H9 (cell line): ENCODE data around the gene IFNA6. TPM values are rescaled to one million over a fixed set of nuclear protein-coding genes. Genes with fewer than 3 reads are reported as not detected.

Experiments
- DNase-seq: peaks from one replicate; pipeline ENCODE4 v3.0.0-alpha.2; 2017
- H2AFZ ChIP-seq: one replicate; pipeline ENCODE4 v1.6.1; 2013; ENCODE audit warnings: mild to moderate bottlenecking, low read length, control low read depth, moderate library complexity
- H2AK5ac ChIP-seq: 2 replicates; pipeline ENCODE4 v1.6.1; 2013; ENCODE audit warnings: low read length, control low read depth, mixed read lengths; ENCODE audit not compliant: insufficient read length
- H2BK120ac ChIP-seq: one replicate; pipeline ENCODE4 v1.6.1; 2013; ENCODE audit warnings: low read depth, mild to moderate bottlenecking, low read length, control low read depth, inconsistent platforms; ENCODE audit not compliant: poor library complexity, severe bottlenecking
- H2BK12ac ChIP-seq: 2 replicates; pipeline ENCODE4 v1.6.1; 2013; ENCODE audit warnings: low read length, control low read depth, mixed read lengths, low read depth; ENCODE audit not compliant: insufficient read length
- H2BK15ac ChIP-seq: 2 replicates; pipeline ENCODE4 v1.6.1; 2013; ENCODE audit warnings: low read depth, low read length, control low read depth
- H2BK20ac ChIP-seq: one replicate; pipeline ENCODE4 v1.6.1; 2013; ENCODE audit warnings: low read depth, mild to moderate bottlenecking, low read length, control low read depth, inconsistent platforms; ENCODE audit not compliant: poor library complexity, severe bottlenecking
- H2BK5ac ChIP-seq: 2 replicates; pipeline ENCODE4 v1.6.1; 2013; ENCODE audit warnings: low read length, control low read depth, mixed read lengths; ENCODE audit not compliant: insufficient read length
- H3K14ac ChIP-seq: 2 replicates; pipeline ENCODE4 v1.6.1; 2013; ENCODE audit warnings: low read length, control low read depth; ENCODE audit not compliant: insufficient read depth
- H3K18ac ChIP-seq: 2 replicates; pipeline ENCODE4 v1.6.1; 2013; ENCODE audit warnings: low read depth, mild to moderate bottlenecking, mixed read lengths, low read length, control low read depth; ENCODE audit not compliant: insufficient read length
- H3K23ac ChIP-seq: 2 replicates; pipeline ENCODE4 v1.6.1; 2013; ENCODE audit warnings: low read length, control low read depth, mixed read lengths, low read depth; ENCODE audit not compliant: insufficient read length
- H3K23me2 ChIP-seq: 2 replicates; pipeline ENCODE4 v1.6.1; 2013; ENCODE audit warnings: low read depth, mild to moderate bottlenecking, mixed read lengths, low read length, control low read depth; ENCODE audit not compliant: insufficient read length, poor library complexity, severe bottlenecking
- H3K27ac ChIP-seq: 2 replicates; pipeline ENCODE4 v1.5.1; 2013; ENCODE audit warnings: low read length, control low read depth, mixed read lengths, low read depth; ENCODE audit not compliant: insufficient read length
- H3K27me3 ChIP-seq: 2 replicates; pipeline ENCODE4 v1.6.1; 2013; ENCODE audit warnings: low read length, control low read depth, inconsistent platforms; ENCODE audit not compliant: insufficient read depth
- H3K4ac ChIP-seq: 2 replicates; pipeline ENCODE4 v1.6.1; 2013; ENCODE audit warnings: low read depth, mild to moderate bottlenecking, control low read depth, inconsistent platforms, low read length, moderate library complexity
- H3K4me1 ChIP-seq: 2 replicates; pipeline ENCODE4 v1.6.1; 2013; ENCODE audit warnings: low read length, control low read depth, inconsistent platforms; ENCODE audit not compliant: insufficient read depth
- H3K4me2 ChIP-seq: 2 replicates; pipeline ENCODE4 v1.6.1; 2013; ENCODE audit warnings: low read length, control low read depth, mixed read lengths; ENCODE audit not compliant: insufficient read length, insufficient read depth
- H3K56ac ChIP-seq: 2 replicates; pipeline ENCODE4 v1.6.1; 2013; ENCODE audit warnings: low read depth, mild to moderate bottlenecking, mixed read lengths, low read length, control low read depth; ENCODE audit not compliant: insufficient read length
- H3K79me1 ChIP-seq: 2 replicates; pipeline ENCODE4 v1.6.1; 2013; ENCODE audit warnings: low read depth, mild to moderate bottlenecking, moderate library complexity, low read length, control low read depth, inconsistent platforms; ENCODE audit not compliant: insufficient read depth, poor library complexity, severe bottlenecking
- H3K79me2 ChIP-seq: 2 replicates; pipeline ENCODE4 v1.6.1; 2013; ENCODE audit warnings: low read length, control low read depth, inconsistent platforms; ENCODE audit not compliant: insufficient read depth
- H3K9ac ChIP-seq: 2 replicates; pipeline ENCODE4 v1.6.1; 2013; ENCODE audit warnings: low read length, control low read depth, mixed read lengths; ENCODE audit not compliant: insufficient read length; ENCODE audit errors: extremely low read depth
- H3K9me3 ChIP-seq: one replicate; pipeline ENCODE4 v1.6.1; 2013; ENCODE audit warnings: low read depth, low read length, inconsistent platforms; ENCODE audit not compliant: control insufficient read depth
- H3T11ph ChIP-seq: one replicate; pipeline ENCODE4 v1.6.1; 2013; ENCODE audit warnings: mild to moderate bottlenecking, low read length, control low read depth, inconsistent platforms
- H4K20me1 ChIP-seq: one replicate; pipeline ENCODE4 v1.6.1; 2013; ENCODE audit not compliant: control insufficient read depth, insufficient read length, insufficient read depth
- H4K5ac ChIP-seq: 2 replicates; pipeline ENCODE4 v1.6.1; 2013; ENCODE audit warnings: low read depth, mild to moderate bottlenecking, mixed read lengths, low read length, control low read depth; ENCODE audit not compliant: insufficient read length
- H4K8ac ChIP-seq: replicated peaks from 2 replicates; pipeline ENCODE4 v1.6.1; 2013; ENCODE audit warnings: low read length, control low read depth, mixed read lengths, low read depth; ENCODE audit not compliant: insufficient read length
- H4K91ac ChIP-seq: 2 replicates; pipeline ENCODE4 v1.6.1; 2013; ENCODE audit warnings: low read depth, mild to moderate bottlenecking, moderate library complexity, mixed read lengths, low read length, control low read depth; ENCODE audit not compliant: insufficient read length
- H3K27ac Mint-ChIP-seq, 3 experiments: 2 replicates in 2 of 3; 3 replicates in 1 of 3; pipeline ENCODE4 v1.8.0; 2020 to 2021; ENCODE audit warnings: mixed read lengths in 3 of 3, mild to moderate bottlenecking in 1 of 3, moderate library complexity in 1 of 3
- H3K27me3 Mint-ChIP-seq: 2 replicates; pipeline ENCODE4 v1.8.0; 2021; ENCODE audit warnings: low read depth, mild to moderate bottlenecking, moderate library complexity, mixed read lengths
- H3K36me3 Mint-ChIP-seq, 3 experiments: 2 replicates in 2 of 3; 3 replicates in 1 of 3; pipeline ENCODE4 v1.8.0; 2020 to 2021; ENCODE audit warnings: low read depth in 3 of 3, mixed read lengths in 3 of 3; ENCODE audit not compliant: insufficient read depth in 1 of 3
- H3K4me1 Mint-ChIP-seq, 2 experiments: 2 replicates each; pipeline ENCODE4 v1.8.0; 2020; ENCODE audit warnings: mixed read lengths in 2 of 2
- H3K4me3 Mint-ChIP-seq, 2 experiments: 2 replicates in 1 of 2; 3 replicates in 1 of 2; pipeline ENCODE4 v1.8.0; 2020 to 2021; ENCODE audit warnings: mild to moderate bottlenecking in 2 of 2, mixed read lengths in 2 of 2, moderate library complexity in 1 of 2
- H3K9me3 Mint-ChIP-seq, 2 experiments: 2 replicates in 1 of 2; 3 replicates in 1 of 2; pipeline ENCODE4 v1.8.0; 2020; ENCODE audit warnings: mild to moderate bottlenecking in 2 of 2, mixed read lengths in 2 of 2, moderate library complexity in 1 of 2
- WGBS: extraction: QIAGEN DNeasy Blood & Tissue Kit; methylation state at CpG from one replicate; pipeline ENCODE4 v1.1.7; 2013; ENCODE audit warnings: missing lambda C conversion rate, low lambda C conversion rate, mixed read lengths; ENCODE audit not compliant: insufficient read length; ENCODE audit errors: extremely low coverage; 5-methylcytosine and 5-hydroxymethylcytosine counted together
- total RNA-seq: library from RNA; stranded (reverse); gene quantifications from 2 replicates; pipeline ENCODE4 v1.2.1, GENCODE V29; 2021
- TF ChIP-seq, protein P1 (sequence below): fragments of 200-600 bp; sonication (generic); conservative IDR thresholded peaks from 3 replicates; pipeline ENCODE4 v1.8.0; 2021; ENCODE audit warnings: antibody characterized with exemption, mild to moderate bottlenecking

The IFNA6 gene
- total RNA-seq, 1 experiment from 2014 or later, result not detected

DNA sequence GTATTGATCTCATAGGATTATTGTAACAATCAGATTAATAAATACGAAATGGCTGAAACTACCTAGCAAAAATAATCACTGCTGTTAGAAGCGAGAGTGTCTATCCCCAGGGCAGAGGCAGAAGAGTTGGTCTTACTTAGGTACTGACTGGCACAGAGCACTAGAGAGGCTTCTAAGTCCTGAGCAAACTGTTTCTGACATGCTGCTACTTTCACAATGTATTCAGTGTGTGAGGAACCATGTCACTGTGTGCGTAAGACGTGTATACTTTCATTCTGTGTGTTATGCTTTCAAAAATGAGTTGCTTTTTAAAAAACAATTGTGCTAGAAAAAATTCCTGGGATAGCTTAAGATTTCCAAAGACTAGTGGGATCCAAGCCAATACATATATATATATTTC lies 10.0 kb downstream of the IFNA6 start:
- Mint-ChIP-seq H3K36me3 (no peaks in the 10 kb centered on the region; a peak in 1 of 7 replicates), H3K4me3 (no peak overlapping the region), H3K27me3 (peaks cover 14% of the 10 kb centered on the region), H3K4me1 (peaks cover 0 to 8% of the 10 kb centered on the region in 2 experiments; a peak in 3 of 4 replicates), H3K27ac (no peak overlapping the region), H3K9me3 (peaks cover 0 to 6% of the 10 kb centered on the region in 2 experiments; a peak in 2 of 5 replicates)
- no peak overlapping the region for H3K18ac ChIP-seq
- no peak overlapping the region for H2BK20ac ChIP-seq
- DNase-seq, result no peak
- no peak overlapping the region for H3K27ac ChIP-seq
- no peak overlapping the region for H2BK120ac ChIP-seq
- H3K9me3 ChIP-seq, result no peaks in the 10 kb centered on the region
- no peak overlapping the region for H2AK5ac ChIP-seq
- no peak overlapping the region for H2BK12ac ChIP-seq
- no CpG with 5 or more reads among the region's 4 CpGs for WGBS
- H3K79me2 ChIP-seq, result no peaks in the 10 kb centered on the region
- no peaks in the 10 kb centered on the region for H4K20me1 ChIP-seq
- H4K91ac ChIP-seq, result no peak overlapping the region
- no peaks in the 10 kb centered on the region for H3K4me1 ChIP-seq
- H3K9ac ChIP-seq, result no peak overlapping the region
- no peak overlapping the region for H3K4ac ChIP-seq
- H3T11ph ChIP-seq, result no peak overlapping the region
- no peak overlapping the region for H2BK5ac ChIP-seq
- no peaks in the 10 kb centered on the region for H3K27me3 ChIP-seq
- H4K5ac ChIP-seq, result no peak overlapping the region
- H3K14ac ChIP-seq, result no peak overlapping the region
- H2BK15ac ChIP-seq, result no peak overlapping the region
- no peaks in the 10 kb centered on the region for H3K79me1 ChIP-seq
- H2AFZ ChIP-seq, result no peak overlapping the region
- no peak overlapping the region for H3K56ac ChIP-seq
- H3K23ac ChIP-seq, result no peak overlapping the region
- H3K4me2 ChIP-seq, result no peak overlapping the region
- H3K23me2 ChIP-seq, result no peaks in the 10 kb centered on the region
- H4K8ac ChIP-seq, result no peak overlapping the region
- TF ChIP-seq, protein P1, sequence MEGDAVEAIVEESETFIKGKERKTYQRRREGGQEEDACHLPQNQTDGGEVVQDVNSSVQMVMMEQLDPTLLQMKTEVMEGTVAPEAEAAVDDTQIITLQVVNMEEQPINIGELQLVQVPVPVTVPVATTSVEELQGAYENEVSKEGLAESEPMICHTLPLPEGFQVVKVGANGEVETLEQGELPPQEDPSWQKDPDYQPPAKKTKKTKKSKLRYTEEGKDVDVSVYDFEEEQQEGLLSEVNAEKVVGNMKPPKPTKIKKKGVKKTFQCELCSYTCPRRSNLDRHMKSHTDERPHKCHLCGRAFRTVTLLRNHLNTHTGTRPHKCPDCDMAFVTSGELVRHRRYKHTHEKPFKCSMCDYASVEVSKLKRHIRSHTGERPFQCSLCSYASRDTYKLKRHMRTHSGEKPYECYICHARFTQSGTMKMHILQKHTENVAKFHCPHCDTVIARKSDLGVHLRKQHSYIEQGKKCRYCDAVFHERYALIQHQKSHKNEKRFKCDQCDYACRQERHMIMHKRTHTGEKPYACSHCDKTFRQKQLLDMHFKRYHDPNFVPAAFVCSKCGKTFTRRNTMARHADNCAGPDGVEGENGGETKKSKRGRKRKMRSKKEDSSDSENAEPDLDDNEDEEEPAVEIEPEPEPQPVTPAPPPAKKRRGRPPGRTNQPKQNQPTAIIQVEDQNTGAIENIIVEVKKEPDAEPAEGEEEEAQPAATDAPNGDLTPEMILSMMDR, result no peak
